ENCODE measurements around the gene ASH1L.
A peak's percentile ranks its signal among the peaks of the same experiment; 100 is the strongest.

GRCh38 chr1:155325603-155325893 lies 237.1 kb downstream of the ASH1L start:
- no peak for TF ChIP-seq CTCF (IDR thresholded peaks at IDR 0.05)
- no peak for TF ChIP-seq NR2C2 (CRISPR knock-in tag; IDR thresholded peaks at IDR 0.05)
- no peak for TF ChIP-seq ZBTB43 (CRISPR knock-in tag; IDR thresholded peaks at IDR 0.05)
- TF ChIP-seq MXD4 (CRISPR knock-in tag; IDR thresholded peaks at IDR 0.05; ENCODE audit: borderline replicate concordance), result no peak
- TF ChIP-seq E2F1 (CRISPR knock-in tag; IDR thresholded peaks at IDR 0.05), result no peak
- peak; percentile 0; the same call in 1 of the 2 replicates for TF ChIP-seq FOXP1 (CRISPR knock-in tag; IDR thresholded peaks at IDR 0.05; ENCODE audit: borderline replicate concordance)
- TF ChIP-seq E2F4 (CRISPR knock-in tag; IDR thresholded peaks at IDR 0.05; ENCODE audit: borderline replicate concordance, low read depth), result no peak
- no peak for TF ChIP-seq ATF1 (CRISPR knock-in tag; IDR thresholded peaks at IDR 0.05)
- TF ChIP-seq MAX (CRISPR knock-in tag; IDR thresholded peaks at IDR 0.05), result 0 out of 2 replicates have a peak, but pooled peaks have one; percentile 4
- TF ChIP-seq NR3C1 (CRISPR knock-in tag; conservative IDR thresholded peaks at IDR 0.05; ENCODE audit: low read depth), result no peak
- TF ChIP-seq TCF7 (CRISPR knock-in tag; IDR thresholded peaks at IDR 0.05; ENCODE audit: low read depth), result no peak
- TF ChIP-seq NR1H2 (CRISPR knock-in tag; IDR thresholded peaks at IDR 0.05), result no peak
- TF ChIP-seq ETV6 (CRISPR knock-in tag; IDR thresholded peaks at IDR 0.05), result no peak
- no peak for TF ChIP-seq ZBTB21 (CRISPR knock-in tag; IDR thresholded peaks at IDR 0.05; ENCODE audit: borderline replicate concordance)

All from WTC11 (cell line).